Karpas-422 (cell line): Measurements from ENCODE around the gene ACKR2. TPM values are rescaled to one million over a fixed set of nuclear protein-coding genes. Genes with fewer than 3 reads are reported as not detected.

ENCODE experiments used
- DNase-seq: peaks from one replicate; pipeline ENCODE4 v3.0.0-alpha.2; 2015
- H2AFZ ChIP-seq: fragments of 200-600 bp; sonication (generic); 2 replicates; pipeline ENCODE4 v1.6.1; 2014; ENCODE audit warnings: antibody characterized with exemption, low read length, mixed read lengths
- H3K27ac ChIP-seq: fragments of 200-600 bp; sonication (generic); 2 replicates; pipeline ENCODE4 v1.5.1; 2014; ENCODE audit warnings: mild to moderate bottlenecking, low read length, moderate library complexity
- H3K27me3 ChIP-seq: fragments of 200-600 bp; sonication (generic); 2 replicates; pipeline ENCODE4 v1.6.1; 2014; ENCODE audit warnings: low read length, mixed read lengths
- H3K36me3 ChIP-seq: fragments of 200-600 bp; sonication (generic); 2 replicates; pipeline ENCODE4 v1.6.1; 2014; ENCODE audit warnings: low read length, mixed read lengths; ENCODE audit not compliant: insufficient read depth
- H3K4me1 ChIP-seq: fragments of 200-600 bp; sonication (generic); 2 replicates; pipeline ENCODE4 v1.6.1; 2014; ENCODE audit warnings: mild to moderate bottlenecking, low read length, mixed read lengths
- H3K4me2 ChIP-seq: fragments of 200-600 bp; sonication (generic); 2 replicates; pipeline ENCODE4 v1.6.1; 2014; ENCODE audit warnings: low read length, low read depth, mild to moderate bottlenecking; ENCODE audit not compliant: poor library complexity, severe bottlenecking
- H3K4me3 ChIP-seq: fragments of 200-600 bp; sonication (generic); 2 replicates; pipeline ENCODE4 v1.5.1; 2014; ENCODE audit warnings: mild to moderate bottlenecking, antibody characterized with exemption, low read length, mixed read lengths
- H3K79me2 ChIP-seq: fragments of 200-600 bp; sonication (generic); 2 replicates; pipeline ENCODE4 v1.6.1; 2014; ENCODE audit warnings: mild to moderate bottlenecking, low read length, mixed read lengths
- H3K9ac ChIP-seq: fragments of 200-600 bp; sonication (generic); 2 replicates; pipeline ENCODE4 v1.6.0; 2014; ENCODE audit warnings: low read length
- H3K9me2 ChIP-seq: fragments of 200-600 bp; sonication (generic), shearing (Covaris generic); replicated peaks from 2 replicates; pipeline ENCODE4 v1.6.0; 2014; ENCODE audit warnings: mild to moderate bottlenecking, low read length, moderate library complexity; ENCODE audit not compliant: insufficient read depth
- H3K9me3 ChIP-seq: fragments of 300-700, 200-600 bp; sonication (generic); 2 replicates; pipeline ENCODE4 v1.6.1; 2014; ENCODE audit warnings: low read length, mixed read lengths
- H4K20me1 ChIP-seq: fragments of 200-600 bp; sonication (generic); 2 replicates; pipeline ENCODE4 v1.6.1; 2014; ENCODE audit warnings: mild to moderate bottlenecking, antibody characterized with exemption, low read length, low read depth; ENCODE audit not compliant: insufficient read depth
- small RNA-seq: library from RNA; depleted of rRNA; stranded (forward); fragments of <200 nt; gene quantifications from one replicate; pipeline ENCODE3, GENCODE V24; 2014
- total RNA-seq: library from RNA; depleted of rRNA; stranded (reverse); fragments of >200 nt; shearing (Covaris generic); gene quantifications from 2 replicates; pipeline ENCODE4 v1.2.3, GENCODE V29; 2014; ENCODE audit warnings: low replicate concordance; rRNA removed

ACKR2 gene
- total RNA-seq, 1 experiment from 2014 or later = 1.9 TPM

- no peaks in the 10 kb centered on the region for H3K79me2 ChIP-seq
- H4K20me1 ChIP-seq = no peaks in the 10 kb centered on the region
- H3K4me3 ChIP-seq = no peak overlapping the region
- H3K9me2 ChIP-seq = no peaks in the 10 kb centered on the region
- H2AFZ ChIP-seq = no peak overlapping the region
- H3K36me3 ChIP-seq = peaks cover 3% of the 10 kb centered on the region; the same call in 1 of the 2 replicates
- H3K27ac ChIP-seq = no peak overlapping the region
- H3K4me2 ChIP-seq = no peak overlapping the region
- no peak overlapping the region for H3K9ac ChIP-seq
- no peak for DNase-seq
- no peaks in the 10 kb centered on the region for H3K4me1 ChIP-seq
- H3K9me3 ChIP-seq = peaks cover 22% of the 10 kb centered on the region
- H3K27me3 ChIP-seq = no peaks in the 10 kb centered on the region
These were observed 102.3 kb downstream of the ACKR2 start for GRCh38 chr3:42911551-42911950.

- peaks cover 26% of the 10 kb centered on the region for H3K9me3 ChIP-seq
These were observed 105.7 kb downstream of the ACKR2 start for GRCh38 chr3:42914771-42915515.

More at GRCh38 chr3:42914771-42915515, 105.7 kb downstream of the ACKR2 start:
- no peak overlapping the region for H3K27ac ChIP-seq
- no peaks in the 10 kb centered on the region for H3K27me3 ChIP-seq
- no peak overlapping the region for H3K4me2 ChIP-seq
- DNase-seq = no peak
- H3K9me2 ChIP-seq = no peaks in the 10 kb centered on the region
- H2AFZ ChIP-seq = no peak overlapping the region
- H3K4me1 ChIP-seq = no peaks in the 10 kb centered on the region
- no peak overlapping the region for H3K4me3 ChIP-seq
- no peak overlapping the region for H3K9ac ChIP-seq
- no peaks in the 10 kb centered on the region for H3K79me2 ChIP-seq
- no peaks in the 10 kb centered on the region for H4K20me1 ChIP-seq
- peaks cover 3% of the 10 kb centered on the region; the same call in 1 of the 2 replicates for H3K36me3 ChIP-seq

Small RNAs within 50 kb of the gene (small RNA-seq; reads per million reads assigned to genes)
- not detected for gene CCDC13

Other genes starting within 250 kb of the ACKR2 start
- 36.4 and 49.8 TPM in 2 replicates for gene SEC22C, start 227.5 kb upstream of the ACKR2 start, total RNA-seq
- 57.5 and 105 TPM in 2 replicates for gene SS18L2, start 218.6 kb upstream of the ACKR2 start, total RNA-seq
- 103 and 178 TPM in 2 replicates for gene NKTR, start 208.8 kb upstream of the ACKR2 start, total RNA-seq
- 0.07 and 0.11 TPM in 2 replicates for gene ZBTB47, start 155.7 kb upstream of the ACKR2 start, total RNA-seq
- not detected in 2 replicates for gene KLHL40, start 123.9 kb upstream of the ACKR2 start, total RNA-seq
- gene HHATL, start 106.6 kb upstream of the ACKR2 start, total RNA-seq = not detected in 2 replicates
- 1.9 and 4.2 TPM in 2 replicates for gene CCDC13, start 36.2 kb upstream of the ACKR2 start, total RNA-seq
- gene HIGD1A, start 5.0 kb upstream of the ACKR2 start, total RNA-seq = 103 and 207 TPM in 2 replicates
- gene CYP8B1, start 66.4 kb downstream of the ACKR2 start, total RNA-seq = not detected in 2 replicates
- not detected in 2 replicates for gene ZNF662, start 96.7 kb downstream of the ACKR2 start, total RNA-seq
- gene GASK1A, start 169.9 kb downstream of the ACKR2 start, total RNA-seq = 6.4 and 8.1 TPM in 2 replicates